G401.6 (cell line): Measurements from ENCODE around the gene AKAP10.
A peak's percentile ranks its signal among the peaks of the same experiment; 100 is the strongest.
"Not testable (repeated sequence)": the region's sequence is repeated elsewhere in the genome, so short reads cannot be mapped to it uniquely, and the experiment has no call there.

ENCODE experiments used
- FAIRE-seq: peaks from 2 replicates; lab custom pipeline; 2012; peaks lifted over from hg19 to GRCh38; lab: Jason Lieb, UNC

The AKAP10 gene

GRCh38 chr17:19978209-19978802, 678 bp upstream of the AKAP10 start:
- FAIRE-seq: no peak

GRCh38 chr17:19975601-19976000, 2.0 kb downstream of the AKAP10 start:
- no peak for FAIRE-seq

- no peak for FAIRE-seq
Measured at GRCh38 chr17:19973156-19973555, 4.5 kb downstream of the AKAP10 start.

GRCh38 chr17:19962954-19963353, 14.7 kb downstream of the AKAP10 start:
- not testable (repeated sequence) for FAIRE-seq

GRCh38 chr17:19958023-19958422, 19.6 kb downstream of the AKAP10 start:
- peak; percentile 27 for FAIRE-seq

GRCh38 chr17:19955099-19955498, 22.5 kb downstream of the AKAP10 start:
- FAIRE-seq: no peak

- FAIRE-seq: not testable (repeated sequence)
Measured at GRCh38 chr17:19951411-19951810, 26.2 kb downstream of the AKAP10 start.

- FAIRE-seq: not testable (repeated sequence)
Measured at GRCh38 chr17:19950624-19951195, 26.9 kb downstream of the AKAP10 start.

GRCh38 chr17:19948116-19948943, 29.3 kb downstream of the AKAP10 start:
- no peak for FAIRE-seq

GRCh38 chr17:19946921-19947320, 30.7 kb downstream of the AKAP10 start:
- no peak for FAIRE-seq

- no peak for FAIRE-seq
Measured at GRCh38 chr17:19945009-19945626, 32.5 kb downstream of the AKAP10 start.

GRCh38 chr17:19943599-19943998, 34.0 kb downstream of the AKAP10 start:
- FAIRE-seq: no peak

GRCh38 chr17:19943026-19943425, 34.6 kb downstream of the AKAP10 start:
- no peak for FAIRE-seq

- FAIRE-seq: no peak
Measured at GRCh38 chr17:19940722-19941464, 36.7 kb downstream of the AKAP10 start.

GRCh38 chr17:19939993-19940721, 37.5 kb downstream of the AKAP10 start:
- FAIRE-seq: no peak

- no peak for FAIRE-seq
Measured at GRCh38 chr17:19938736-19939135, 38.9 kb downstream of the AKAP10 start.

GRCh38 chr17:19937522-19937921, 40.1 kb downstream of the AKAP10 start:
- FAIRE-seq: no peak

- FAIRE-seq: peak; percentile 37
Measured at GRCh38 chr17:19935169-19935568, 42.5 kb downstream of the AKAP10 start.

GRCh38 chr17:19933628-19934027, 44.0 kb downstream of the AKAP10 start:
- FAIRE-seq: no peak

GRCh38 chr17:19933221-19933620, 44.4 kb downstream of the AKAP10 start:
- no peak for FAIRE-seq

- no peak for FAIRE-seq
Measured at GRCh38 chr17:19928299-19928698, 49.3 kb downstream of the AKAP10 start.
